ENCODE results near the gene ARHGAP32. TPM values are rescaled to one million over a fixed set of nuclear protein-coding genes. Genes with fewer than 3 reads are reported as not detected.
A peak's percentile ranks its signal among the peaks of the same experiment; 100 is the strongest.

Gene ARHGAP32
- total and polyA plus RNA-seq, 7 experiments from 2014 or later = 2.3 to 10.5 (median 4.9) TPM

DNA sequence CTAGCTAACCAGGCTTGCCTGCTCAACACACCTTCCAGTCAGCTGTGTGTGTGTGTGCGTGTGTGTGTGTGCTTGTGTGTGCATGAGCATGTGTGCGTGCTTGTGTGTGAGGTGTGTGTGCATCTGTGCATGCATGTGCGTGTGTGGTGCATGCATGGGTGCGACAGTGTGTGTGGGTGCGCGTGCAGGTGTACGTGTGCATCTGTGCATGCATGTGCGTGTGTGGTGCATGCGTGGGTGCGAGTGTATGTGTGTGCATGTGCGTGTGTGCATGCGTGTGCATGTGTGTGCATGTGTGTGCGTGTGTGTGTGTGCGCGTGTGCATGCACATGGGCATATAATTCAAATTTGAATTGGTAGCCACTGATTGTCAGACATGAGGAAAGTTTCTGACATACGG, 239.0 kb downstream of the ARHGAP32 start:
- Mint-ChIP-seq H3K36me3 (no peaks in the 10 kb centered on the region), H3K4me1 (peaks cover 2 to 6% (median 4%) of the 10 kb centered on the region in 7 donors), H3K27me3 (peaks cover 6 to 47% (median 9%) of the 10 kb centered on the region in 5 donors), H3K9me3 (no peaks in the 10 kb centered on the region), H3K4me3 (no peak overlapping the region), H3K27ac (no peak overlapping the region)
- POLR2A ChIA-PET = no interaction called here
- no peak for DNase-seq
- Histone ChIP-seq H3K36me3 (ENCODE audit: control insufficient read depth in 2 of 3, insufficient read depth in 3 of 3, low read length in 3 of 3) (no peaks in the 10 kb centered on the region), H3K4me1 (ENCODE audit: control insufficient read depth in 2 of 2, insufficient read depth in 2 of 2, low read length in 2 of 2) (no peaks in the 10 kb centered on the region), H3K9me3 (ENCODE audit: control insufficient read depth in 2 of 3, low read length in 3 of 3) (no peaks in the 10 kb centered on the region), H3K27me3 (ENCODE audit: control insufficient read depth in 2 of 2, insufficient read depth in 2 of 2, low read length in 2 of 2) (no peaks in the 10 kb centered on the region), H3K4me3 (ENCODE audit: low read length) (no peak overlapping the region), H3K27ac (ENCODE audit: low read depth, low read length) (no peak overlapping the region)
- CTCF ChIA-PET = interaction anchor here (0.6 to 8.5 kb wide), 2 partner anchors 9 to 68 kb away, joined by 3 to 64 read pairs; no protein-coding TSS in a partner anchor
- intact Hi-C loops (cut with micrococcal nuclease) = no loop called here
- no peak for ATAC-seq

DNA sequence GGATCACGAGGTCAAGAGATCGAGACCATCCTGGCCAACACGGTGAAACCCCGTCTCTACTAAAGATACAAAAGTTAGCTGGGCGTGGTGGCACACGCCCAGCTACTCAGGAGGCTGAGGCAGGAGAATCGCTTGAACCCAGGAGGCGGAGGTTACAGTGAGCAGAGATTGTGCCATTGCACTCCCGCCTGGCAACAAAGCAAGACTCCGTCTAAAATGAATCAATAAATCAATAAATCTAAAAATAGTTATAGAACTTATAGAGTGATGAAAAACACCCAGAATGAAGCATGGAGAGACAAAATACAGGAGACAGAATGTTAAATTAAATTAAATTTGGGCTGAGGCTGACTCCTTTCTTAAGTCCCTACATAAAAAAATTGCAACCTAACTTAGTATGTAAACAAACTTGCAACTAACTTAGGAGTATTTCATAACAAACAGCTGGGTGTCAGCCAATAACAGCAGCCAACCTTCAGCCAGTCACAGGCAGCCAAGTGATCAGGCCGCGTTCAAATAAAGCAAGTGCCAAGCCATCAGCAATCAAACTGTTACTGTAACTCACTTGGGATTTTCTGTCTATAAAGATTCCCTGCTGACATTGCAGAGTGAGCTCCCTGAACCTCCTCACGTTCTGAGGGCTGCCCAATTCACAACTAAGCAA, 242.2 kb downstream of the ARHGAP32 start:
- Mint-ChIP-seq H3K9me3 (no peaks in the 10 kb centered on the region), H3K27me3 (peaks cover 4 to 33% (median 12%) of the 10 kb centered on the region in 5 donors), H3K4me1 (no peaks in the 10 kb centered on the region), H3K27ac (no peak overlapping the region), H3K36me3 (no peaks in the 10 kb centered on the region), H3K4me3 (no peak overlapping the region)
- ChIA-PET CTCF (interaction anchor here (8.5 kb wide), 1 partner anchor 65 kb away, joined by 64 read pairs; no protein-coding TSS in a partner anchor), POLR2A (no interaction called here)
- Histone ChIP-seq H3K27ac (ENCODE audit: low read depth, low read length) (no peak overlapping the region), H3K4me3 (ENCODE audit: low read length) (no peak overlapping the region), H3K4me1 (ENCODE audit: control insufficient read depth in 2 of 2, insufficient read depth in 2 of 2, low read length in 2 of 2) (no peaks in the 10 kb centered on the region), H3K27me3 (ENCODE audit: control insufficient read depth in 2 of 2, insufficient read depth in 2 of 2, low read length in 2 of 2) (no peaks in the 10 kb centered on the region), H3K9me3 (ENCODE audit: control insufficient read depth in 2 of 3, low read length in 3 of 3) (no peaks in the 10 kb centered on the region), H3K36me3 (ENCODE audit: control insufficient read depth in 2 of 3, insufficient read depth in 3 of 3, low read length in 3 of 3) (no peaks in the 10 kb centered on the region)
- ATAC-seq (no peak), DNase-seq (no peak)
- intact Hi-C loops (cut with micrococcal nuclease) = no loop called here

DNA sequence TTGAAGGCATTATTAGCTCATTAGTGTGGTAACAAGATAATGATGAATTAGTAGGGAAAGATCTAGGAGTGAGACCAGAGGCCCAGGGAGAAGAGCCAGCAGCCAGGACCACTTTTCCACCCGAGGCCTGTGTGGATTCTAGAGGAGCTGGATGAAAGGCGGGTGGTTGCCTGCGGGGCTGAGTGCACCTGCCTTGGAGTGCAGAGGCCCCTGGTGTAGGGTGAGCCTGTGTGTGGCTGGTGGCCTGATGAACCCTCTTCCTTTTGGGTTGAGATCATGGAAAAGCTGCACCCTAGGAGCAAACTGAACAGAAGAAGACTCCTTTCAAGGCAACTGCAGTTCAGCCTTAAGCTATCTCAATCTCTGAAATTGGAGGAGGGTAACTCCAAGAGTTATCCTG, 243.5 kb downstream of the ARHGAP32 start:
- Mint-ChIP-seq H3K9me3 (no peaks in the 10 kb centered on the region), H3K36me3 (no peaks in the 10 kb centered on the region), H3K27ac (peak overlapping the region in 1 of 9 donors; percentile 45), H3K4me1 (no peaks in the 10 kb centered on the region), H3K4me3 (no peak overlapping the region), H3K27me3 (peaks cover 10 to 28% (median 14%) of the 10 kb centered on the region in 5 donors)
- Histone ChIP-seq H3K27ac (ENCODE audit: low read depth, low read length) (no peak overlapping the region), H3K27me3 (ENCODE audit: control insufficient read depth in 2 of 2, insufficient read depth in 2 of 2, low read length in 2 of 2) (no peaks in the 10 kb centered on the region), H3K36me3 (ENCODE audit: control insufficient read depth in 2 of 3, insufficient read depth in 3 of 3, low read length in 3 of 3) (no peaks in the 10 kb centered on the region), H3K9me3 (ENCODE audit: control insufficient read depth in 2 of 3, low read length in 3 of 3) (no peaks in the 10 kb centered on the region), H3K4me1 (ENCODE audit: control insufficient read depth in 2 of 2, insufficient read depth in 2 of 2, low read length in 2 of 2) (no peaks in the 10 kb centered on the region), H3K4me3 (ENCODE audit: low read length) (no peak overlapping the region)
- ChIA-PET POLR2A (no interaction called here), CTCF (interaction anchor here (0.7 to 3.1 kb wide), 4 partner anchors 8 to 791 kb away, joined by 3 to 13 read pairs (median 3); no protein-coding TSS in a partner anchor)
- ATAC-seq (no peak), DNase-seq (no peak)
- intact Hi-C loops (cut with micrococcal nuclease) = no loop called here

DNA sequence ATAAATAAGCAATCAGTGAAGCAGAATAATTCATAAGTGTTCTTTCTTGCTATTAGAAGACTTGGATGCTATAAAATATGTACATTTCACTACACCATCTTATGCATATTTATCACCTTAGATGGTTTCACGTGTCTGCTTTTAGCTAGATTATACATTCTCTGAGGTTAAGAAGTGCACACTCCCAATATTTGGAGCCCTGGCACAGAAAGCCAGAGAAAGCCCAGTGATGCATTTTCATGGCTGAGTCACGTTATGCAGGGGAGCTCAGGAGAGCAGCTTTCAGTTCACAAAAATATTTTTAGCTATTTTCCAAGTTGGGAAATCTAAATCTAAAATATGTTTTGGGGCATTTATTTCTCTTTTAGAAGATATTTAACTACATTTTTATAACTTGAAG, 244.4 kb downstream of the ARHGAP32 start:
- H3K27ac Mint-ChIP-seq = no peak overlapping the region
- H3K4me3 Mint-ChIP-seq = no peak overlapping the region
- intact Hi-C loops (cut with micrococcal nuclease) = no loop called here
- H3K4me3 ChIP-seq (ENCODE audit: low read length) = no peak overlapping the region
- no peaks in the 10 kb centered on the region for H3K9me3 ChIP-seq (ENCODE audit: control insufficient read depth in 2 of 3, low read length in 3 of 3)
- ChIA-PET CTCF (interaction anchor here (0.7 to 3.1 kb wide), 4 partner anchors 9 to 790 kb away, joined by 3 to 13 read pairs (median 3); no protein-coding TSS in a partner anchor), POLR2A (no interaction called here)
- H3K9me3 Mint-ChIP-seq = no peaks in the 10 kb centered on the region
- DNase-seq (no peak), ATAC-seq (no peak)
- H3K27me3 Mint-ChIP-seq = peaks cover 10 to 24% (median 14%) of the 10 kb centered on the region in 5 donors
- no peaks in the 10 kb centered on the region for H3K36me3 Mint-ChIP-seq
- no peaks in the 10 kb centered on the region for H3K4me1 Mint-ChIP-seq
- H3K27me3 ChIP-seq (ENCODE audit: control insufficient read depth in 2 of 2, insufficient read depth in 2 of 2, low read length in 2 of 2) = no peaks in the 10 kb centered on the region
- H3K36me3 ChIP-seq (ENCODE audit: control insufficient read depth in 2 of 3, insufficient read depth in 3 of 3, low read length in 3 of 3) = no peaks in the 10 kb centered on the region
- H3K27ac ChIP-seq (ENCODE audit: low read depth, low read length) = no peak overlapping the region
- H3K4me1 ChIP-seq (ENCODE audit: control insufficient read depth in 2 of 2, insufficient read depth in 2 of 2, low read length in 2 of 2) = no peaks in the 10 kb centered on the region

DNA sequence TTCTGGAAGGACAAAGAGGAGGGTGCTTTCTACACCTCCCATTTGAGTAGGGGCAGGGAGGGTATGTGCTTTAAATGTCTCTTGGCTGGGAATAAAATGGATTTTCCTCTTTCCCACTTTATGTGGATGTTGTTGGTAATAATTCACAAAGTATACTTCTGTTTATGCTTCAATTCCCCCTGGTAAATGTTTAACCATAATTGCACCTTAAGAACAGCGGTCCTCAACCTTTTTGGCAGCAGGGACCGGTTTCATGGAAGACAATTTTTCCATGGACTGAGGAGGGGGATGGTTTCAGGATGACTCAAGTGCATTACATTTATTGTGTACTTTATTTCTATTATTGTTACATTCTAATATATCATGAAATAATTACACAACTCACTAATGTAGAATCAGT, 245.5 kb downstream of the ARHGAP32 start:
- Histone ChIP-seq H3K9me3 (ENCODE audit: control insufficient read depth in 2 of 3, low read length in 3 of 3) (no peaks in the 10 kb centered on the region), H3K27ac (ENCODE audit: low read depth, low read length) (no peak overlapping the region), H3K36me3 (ENCODE audit: control insufficient read depth in 2 of 3, insufficient read depth in 3 of 3, low read length in 3 of 3) (no peaks in the 10 kb centered on the region), H3K27me3 (ENCODE audit: control insufficient read depth in 2 of 2, insufficient read depth in 2 of 2, low read length in 2 of 2) (no peaks in the 10 kb centered on the region), H3K4me1 (ENCODE audit: control insufficient read depth in 2 of 2, insufficient read depth in 2 of 2, low read length in 2 of 2) (no peaks in the 10 kb centered on the region), H3K4me3 (ENCODE audit: low read length) (no peak overlapping the region)
- Mint-ChIP-seq H3K9me3 (no peaks in the 10 kb centered on the region), H3K4me3 (no peak overlapping the region), H3K27me3 (peaks cover 10 to 24% (median 14%) of the 10 kb centered on the region in 5 donors), H3K36me3 (no peaks in the 10 kb centered on the region), H3K4me1 (no peaks in the 10 kb centered on the region), H3K27ac (no peak overlapping the region)
- intact Hi-C loops (cut with micrococcal nuclease) = no loop called here
- POLR2A ChIA-PET = no interaction called here
- CTCF ChIA-PET = interaction anchor here (0.6 to 3.1 kb wide), 2 partner anchors 10 to 796 kb away, joined by 3 to 13 read pairs; no protein-coding TSS in a partner anchor
- ATAC-seq = no peak
- DNase-seq = no peak

DNA sequence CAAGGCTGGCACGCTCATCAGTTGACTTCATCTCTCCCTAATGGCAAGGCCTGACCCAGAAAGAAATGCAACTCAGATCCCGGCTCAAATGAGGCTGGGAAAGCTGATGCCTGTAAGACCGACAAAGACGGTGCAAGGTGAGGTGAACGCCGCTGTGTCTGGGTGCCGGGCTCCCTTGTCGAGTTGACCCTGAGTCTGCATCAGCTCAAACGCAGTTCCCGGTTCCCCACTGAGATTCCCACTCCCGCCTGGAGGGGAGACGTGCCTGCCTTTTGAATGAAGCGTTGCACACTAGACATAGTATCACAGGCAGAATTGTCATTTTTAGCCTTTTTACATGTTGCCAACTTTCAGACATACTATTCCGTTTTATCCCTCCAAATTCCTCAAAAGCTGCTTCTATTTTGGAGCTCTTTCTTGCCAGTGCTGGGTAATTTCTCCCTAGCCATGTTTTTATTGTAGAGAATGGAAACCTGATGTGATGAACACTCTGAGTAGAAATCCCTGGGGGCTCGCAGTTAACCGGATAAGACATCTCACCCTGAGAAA, 248.6 kb downstream of the ARHGAP32 start:
- no peaks in the 10 kb centered on the region for H3K4me1 Mint-ChIP-seq
- no peaks in the 10 kb centered on the region for H3K36me3 Mint-ChIP-seq
- Histone ChIP-seq H3K27me3 (ENCODE audit: control insufficient read depth in 2 of 2, insufficient read depth in 2 of 2, low read length in 2 of 2) (no peaks in the 10 kb centered on the region), H3K9me3 (ENCODE audit: control insufficient read depth in 2 of 3, low read length in 3 of 3) (no peaks in the 10 kb centered on the region), H3K4me3 (ENCODE audit: low read length) (no peak overlapping the region), H3K27ac (ENCODE audit: low read depth, low read length) (no peak overlapping the region), H3K4me1 (ENCODE audit: control insufficient read depth in 2 of 2, insufficient read depth in 2 of 2, low read length in 2 of 2) (no peaks in the 10 kb centered on the region), H3K36me3 (ENCODE audit: control insufficient read depth in 2 of 3, insufficient read depth in 3 of 3, low read length in 3 of 3) (no peaks in the 10 kb centered on the region)
- H3K27me3 Mint-ChIP-seq = peaks cover 4 to 29% (median 10%) of the 10 kb centered on the region in 5 donors
- H3K27ac Mint-ChIP-seq = no peak overlapping the region
- ChIA-PET CTCF (no interaction called here), POLR2A (no interaction called here)
- no peaks in the 10 kb centered on the region for H3K9me3 Mint-ChIP-seq
- no peak overlapping the region for H3K4me3 Mint-ChIP-seq
- DNase-seq = no peak
- no peak for ATAC-seq
- intact Hi-C loops (cut with micrococcal nuclease) = no loop called here
